NCI-H526 treated with DMSO at 0.1 percent for 48 hours (cell line): ENCODE measurements around the gene FSD1.

Source experiments
- DNase-seq: peaks from one replicate; lab custom pipeline; 2025; lab: John Stamatoyannopoulos, UW

The FSD1 gene

DNA sequence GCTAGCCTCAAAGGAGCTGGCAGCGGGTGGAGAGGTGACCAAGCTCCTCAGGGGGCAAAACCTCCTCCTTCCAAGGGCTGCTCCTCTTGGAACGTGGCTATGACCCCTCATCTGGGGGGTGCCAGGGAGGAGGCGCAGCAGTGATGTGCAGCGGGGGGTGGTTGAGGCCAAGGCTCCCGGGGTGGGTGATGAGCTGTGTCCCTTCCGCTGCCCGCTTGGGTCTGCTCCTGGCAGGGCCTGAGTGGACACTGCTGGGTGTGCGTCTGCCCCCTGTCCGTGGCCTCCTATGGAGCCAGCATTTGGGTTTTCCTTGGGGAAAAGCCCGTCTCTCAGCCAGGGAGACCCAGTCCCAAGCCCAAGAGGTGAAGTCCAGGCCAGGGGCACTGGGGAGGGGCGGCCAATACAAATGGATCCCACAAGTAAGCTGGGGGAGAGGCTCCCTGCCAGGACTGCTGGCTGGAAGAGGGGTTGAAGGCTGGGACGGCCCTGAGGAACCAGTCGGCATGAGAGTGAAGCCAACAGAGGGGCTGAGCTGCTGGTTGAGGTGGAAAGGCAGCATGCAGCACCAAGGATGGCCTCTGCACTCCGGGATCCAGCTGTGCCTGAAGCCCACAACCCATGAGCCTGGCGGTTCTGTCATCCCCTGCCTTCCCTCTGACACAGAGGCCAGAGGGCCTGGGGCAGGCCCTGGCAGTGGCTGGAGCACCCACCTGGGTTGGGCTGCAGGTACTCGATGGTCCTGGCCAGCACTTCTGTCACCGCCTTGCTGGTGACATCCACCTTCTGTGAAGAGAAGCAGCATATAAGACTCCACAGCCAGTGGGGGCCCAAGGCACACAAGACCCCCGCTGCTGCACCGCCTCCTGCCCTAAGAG is 61.6 kb downstream of the FSD1 start:
- DNase-seq = no peak

GRCh38 chr19:4366666-4367335 is 62.4 kb downstream of the FSD1 start:
- no peak for DNase-seq

GRCh38 chr19:4367336-4367723 is 62.9 kb downstream of the FSD1 start:
- no peak for DNase-seq

GRCh38 chr19:4367781-4368127 is 63.4 kb downstream of the FSD1 start:
- no peak for DNase-seq

GRCh38 chr19:4368128-4368820 is 63.9 kb downstream of the FSD1 start:
- DNase-seq = no peak

- DNase-seq = peak; percentile 9
Observed at GRCh38 chr19:4369109-4369887, 64.9 kb downstream of the FSD1 start.

- DNase-seq = no peak
Observed at GRCh38 chr19:4369888-4370260, 65.5 kb downstream of the FSD1 start.

DNA sequence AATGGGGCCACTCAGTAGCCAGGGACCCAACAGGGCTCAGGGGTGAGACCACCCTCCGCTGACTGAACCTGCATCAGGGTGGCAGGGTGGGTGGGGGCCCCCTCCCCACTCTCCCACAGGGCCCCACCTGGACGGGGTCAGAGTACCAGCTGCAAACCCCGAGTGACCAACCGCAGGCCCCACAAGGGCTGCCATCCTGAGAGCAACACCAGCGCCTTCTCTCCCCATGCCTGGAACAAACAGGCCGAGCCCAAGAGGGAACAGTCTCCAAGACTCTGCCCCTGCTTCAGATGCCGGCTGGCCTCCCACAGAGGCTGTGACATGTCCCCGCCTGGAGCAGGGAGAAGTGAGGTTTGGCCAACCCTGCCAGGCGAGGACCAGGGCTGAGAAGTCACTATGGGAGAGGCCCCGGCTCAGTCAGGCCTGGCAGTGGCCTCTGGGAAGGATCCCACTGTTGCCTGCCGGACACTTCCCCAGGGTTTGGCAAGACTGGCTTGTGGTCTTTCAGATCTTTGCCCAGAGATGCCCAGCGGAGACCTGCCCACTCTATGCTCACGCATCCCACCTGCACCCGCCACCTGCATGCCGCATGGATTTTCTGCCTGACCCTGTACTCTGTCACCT is 66.1 kb downstream of the FSD1 start:
- DNase-seq = no peak

- no peak for DNase-seq
Observed at GRCh38 chr19:4371247-4372164, 67.1 kb downstream of the FSD1 start.

DNA sequence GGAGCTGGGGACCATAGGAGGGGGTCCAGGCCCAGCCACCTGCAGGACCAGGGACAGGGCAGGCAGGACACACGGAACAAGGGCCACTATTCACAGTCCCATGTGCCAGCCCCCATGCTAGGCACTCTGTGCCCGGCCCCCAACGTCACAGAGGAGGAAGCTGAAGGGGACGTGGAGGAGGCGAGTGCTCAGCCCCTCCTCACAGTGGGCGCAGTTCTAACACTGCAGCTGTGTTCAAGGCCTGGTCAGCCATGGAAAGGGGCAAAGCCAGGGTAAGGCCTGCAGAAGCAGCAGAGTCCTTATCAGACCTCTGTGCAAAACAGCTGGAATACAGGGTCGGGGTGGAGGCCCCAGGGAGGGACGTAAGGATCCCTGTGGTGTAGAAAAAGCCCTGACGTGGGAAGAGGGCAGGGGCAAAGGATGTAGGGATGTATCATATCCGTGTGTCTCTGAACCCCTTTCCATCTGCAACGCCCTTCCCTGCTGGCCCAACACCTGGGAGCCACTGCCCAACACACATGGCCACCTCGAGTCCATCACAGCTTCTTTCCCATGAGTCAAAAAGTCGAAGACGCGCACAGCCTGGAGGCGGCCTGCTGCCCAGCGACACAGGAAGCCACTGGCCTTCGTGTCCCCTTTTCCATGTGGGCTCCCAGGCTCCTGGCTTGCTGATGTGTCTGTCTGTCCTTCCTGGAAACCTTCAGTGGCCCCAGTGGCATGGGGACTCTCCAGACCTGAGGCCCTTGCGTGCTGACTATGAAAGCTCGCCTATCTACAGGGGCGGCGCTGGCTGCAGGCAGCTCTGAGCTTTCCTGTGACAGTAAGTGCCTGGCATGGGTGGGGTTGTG is 68.0 kb downstream of the FSD1 start:
- DNase-seq = no peak

GRCh38 chr19:4373013-4373367 is 68.6 kb downstream of the FSD1 start:
- DNase-seq = no peak
